ENCODE results near the gene THAP5. TPM values are rescaled to one million over a fixed set of nuclear protein-coding genes. Genes with fewer than 3 reads are reported as not detected.
"Not testable (repeated sequence)": the region's sequence is repeated elsewhere in the genome, so short reads cannot be mapped to it uniquely, and the experiment has no call there.

Gene THAP5
- total RNA-seq, 1 donor from 2014 or later, result 33.3 TPM

- intact Hi-C loops (cut with micrococcal nuclease), result no loop called here
Observed at GRCh38 chr7:108585843-108586242, 16.3 kb upstream of the THAP5 start.

- intact Hi-C loops (cut with micrococcal nuclease), result no loop called here
Observed at GRCh38 chr7:108584211-108584610, 14.7 kb upstream of the THAP5 start.

- intact Hi-C loops (cut with micrococcal nuclease), result no loop called here
Observed at GRCh38 chr7:108581655-108582491, 12.4 kb upstream of the THAP5 start.

GRCh38 chr7:108580298-108580697 lies 10.8 kb upstream of the THAP5 start:
- intact Hi-C loops (cut with micrococcal nuclease), result no loop called here

GRCh38 chr7:108578937-108579336 lies 9.4 kb upstream of the THAP5 start:
- intact Hi-C loops (cut with micrococcal nuclease), result no loop called here

- intact Hi-C loops (cut with micrococcal nuclease), result no loop called here
Observed at GRCh38 chr7:108576116-108576515, 6.6 kb upstream of the THAP5 start.

GRCh38 chr7:108575156-108575555 lies 5.7 kb upstream of the THAP5 start:
- intact Hi-C loops (cut with micrococcal nuclease), result no loop called here

- intact Hi-C loops (cut with micrococcal nuclease), result no loop called here
Observed at GRCh38 chr7:108572480-108572879, 3.0 kb upstream of the THAP5 start.

GRCh38 chr7:108570146-108570755 lies 745 bp upstream of the THAP5 start:
- intact Hi-C loops (cut with micrococcal nuclease), result no loop called here

- intact Hi-C loops (cut with micrococcal nuclease), result loop anchor here (1.0 to 10.0 kb wide), 7 partner anchors 43 to 1401 kb away; partner anchors contain the start of genes COG5, DLD, DUS4L and NRCAM
Observed at GRCh38 chr7:108568801-108569380, 615 bp downstream of the THAP5 start.

GRCh38 chr7:108565987-108566386 lies 3.5 kb downstream of the THAP5 start:
- intact Hi-C loops (cut with micrococcal nuclease), result loop anchor here (5.0 to 10.0 kb wide), 2 partner anchors 109 to 1001 kb away; partner anchors contain the start of genes COG5, DUS4L and NRCAM

GRCh38 chr7:108561047-108561619 lies 8.4 kb downstream of the THAP5 start:
- intact Hi-C loops (cut with micrococcal nuclease), result loop anchor here (10.0 kb wide), 1 partner anchor 996 kb away; the partner anchor contains the start of genes COG5 and DUS4L

- intact Hi-C loops (cut with micrococcal nuclease), result no loop called here
Observed at GRCh38 chr7:108559253-108559652, 10.3 kb downstream of the THAP5 start.

GRCh38 chr7:108557617-108558016 lies 11.9 kb downstream of the THAP5 start:
- intact Hi-C loops (cut with micrococcal nuclease), result no loop called here

GRCh38 chr7:108557191-108557590 lies 12.3 kb downstream of the THAP5 start:
- intact Hi-C loops (cut with micrococcal nuclease), result no loop called here

GRCh38 chr7:108556665-108557064 lies 12.8 kb downstream of the THAP5 start:
- intact Hi-C loops (cut with micrococcal nuclease), result not testable (repeated sequence)

GRCh38 chr7:108548141-108548896 lies 21.2 kb downstream of the THAP5 start:
- intact Hi-C loops (cut with micrococcal nuclease), result not testable (repeated sequence)

GRCh38 chr7:108541478-108541877 lies 28.0 kb downstream of the THAP5 start:
- intact Hi-C loops (cut with micrococcal nuclease), result no loop called here

- intact Hi-C loops (cut with micrococcal nuclease), result not testable (repeated sequence)
Observed at GRCh38 chr7:108538685-108539084, 30.8 kb downstream of the THAP5 start.

GRCh38 chr7:108538236-108538635 lies 31.3 kb downstream of the THAP5 start:
- intact Hi-C loops (cut with micrococcal nuclease), result not testable (repeated sequence)

- intact Hi-C loops (cut with micrococcal nuclease), result no loop called here
Observed at GRCh38 chr7:108537229-108537628, 32.3 kb downstream of the THAP5 start.

All from T-helper 1 cell treated with Interleukin-12 subunit alpha and Interleukin-12 subunit beta and Interleukin-4 antibody, amounts not matched to agents 30 ng/mL and 1 ng/mL, for 36 hours (primary cell).